Peyer's patch (tissue), 4 donors: ENCODE data around the gene TUBAL3.
A peak's percentile ranks its signal among the peaks of the same experiment; 100 is the strongest.

Source experiments
- POLR2A ChIP-seq, 2 donors: fragments of 450-650 bp; IDR thresholded peaks; one replicate each; pipeline ENCODE4 v1.5.1; 2017; ENCODE audit warnings: antibody characterized with exemption in 2 of 2, mild to moderate bottlenecking in 2 of 2, moderate library complexity in 2 of 2
- TF ChIP-seq, protein P1 (sequence below), 6 experiments: fragments of 450-650 bp in 4 of 6; fragments of 200-600 bp in 2 of 6; sonication (generic) in 1 of 6; IDR thresholded peaks; one replicate each; pipeline ENCODE4 v1.5.1; 2017 to 2019; ENCODE audit warnings: antibody characterized with exemption in 6 of 6, mild to moderate bottlenecking in 3 of 6, moderate library complexity in 1 of 6

DNA sequence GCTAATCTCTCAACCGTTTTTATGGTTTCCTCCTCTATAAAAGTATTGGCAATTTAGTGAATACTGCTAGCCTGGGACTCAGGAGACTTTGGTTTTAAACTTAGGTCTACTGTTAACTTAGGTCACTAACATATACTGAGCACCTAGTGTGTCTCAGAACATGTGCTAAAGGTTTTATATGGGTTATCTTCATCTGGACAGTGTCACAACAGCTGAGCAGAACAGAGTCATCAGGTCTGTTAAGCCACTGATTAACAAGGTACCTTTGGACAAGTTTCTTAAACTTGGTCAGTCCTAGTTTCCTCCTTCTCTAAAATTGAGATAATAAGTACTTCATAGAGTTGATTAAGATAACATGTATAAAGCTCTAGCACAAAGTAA is 38.4 kb upstream of the TUBAL3 start:
- TF ChIP-seq, protein P1, sequence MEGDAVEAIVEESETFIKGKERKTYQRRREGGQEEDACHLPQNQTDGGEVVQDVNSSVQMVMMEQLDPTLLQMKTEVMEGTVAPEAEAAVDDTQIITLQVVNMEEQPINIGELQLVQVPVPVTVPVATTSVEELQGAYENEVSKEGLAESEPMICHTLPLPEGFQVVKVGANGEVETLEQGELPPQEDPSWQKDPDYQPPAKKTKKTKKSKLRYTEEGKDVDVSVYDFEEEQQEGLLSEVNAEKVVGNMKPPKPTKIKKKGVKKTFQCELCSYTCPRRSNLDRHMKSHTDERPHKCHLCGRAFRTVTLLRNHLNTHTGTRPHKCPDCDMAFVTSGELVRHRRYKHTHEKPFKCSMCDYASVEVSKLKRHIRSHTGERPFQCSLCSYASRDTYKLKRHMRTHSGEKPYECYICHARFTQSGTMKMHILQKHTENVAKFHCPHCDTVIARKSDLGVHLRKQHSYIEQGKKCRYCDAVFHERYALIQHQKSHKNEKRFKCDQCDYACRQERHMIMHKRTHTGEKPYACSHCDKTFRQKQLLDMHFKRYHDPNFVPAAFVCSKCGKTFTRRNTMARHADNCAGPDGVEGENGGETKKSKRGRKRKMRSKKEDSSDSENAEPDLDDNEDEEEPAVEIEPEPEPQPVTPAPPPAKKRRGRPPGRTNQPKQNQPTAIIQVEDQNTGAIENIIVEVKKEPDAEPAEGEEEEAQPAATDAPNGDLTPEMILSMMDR (IDR thresholded peaks at IDR 0.05), result no peak
- peak in 1 of 2 donors; percentile 54 for TF ChIP-seq POLR2A (IDR thresholded peaks at IDR 0.05)
